ENCODE results near the gene ANKS1B.

Gene ANKS1B

GRCh38 chr12:99439399-99439798 is 545.3 kb downstream of the ANKS1B start:
- DNase-seq: no peak

GRCh38 chr12:99436584-99436983 is 548.2 kb downstream of the ANKS1B start:
- no peak for DNase-seq

GRCh38 chr12:99435095-99435791 is 549.5 kb downstream of the ANKS1B start:
- DNase-seq: no peak

GRCh38 chr12:99433155-99433554 is 551.6 kb downstream of the ANKS1B start:
- DNase-seq: no peak

GRCh38 chr12:99431203-99431602 is 553.5 kb downstream of the ANKS1B start:
- DNase-seq: no peak

- DNase-seq: no peak
Observed at GRCh38 chr12:99427104-99427503, 557.6 kb downstream of the ANKS1B start.

- no peak for DNase-seq
Observed at GRCh38 chr12:99418379-99418778, 566.4 kb downstream of the ANKS1B start.

- no peak for DNase-seq
Observed at GRCh38 chr12:99413751-99414150, 571.0 kb downstream of the ANKS1B start.

- no peak for DNase-seq
Observed at GRCh38 chr12:99393763-99394162, 591.0 kb downstream of the ANKS1B start.

- DNase-seq: no peak
Observed at GRCh38 chr12:99392091-99392850, 592.5 kb downstream of the ANKS1B start.

- no peak for DNase-seq
Observed at GRCh38 chr12:99390707-99391106, 594.0 kb downstream of the ANKS1B start.

- DNase-seq: no peak
Observed at GRCh38 chr12:99389751-99390150, 595.0 kb downstream of the ANKS1B start.

GRCh38 chr12:99388671-99389195 is 596.0 kb downstream of the ANKS1B start:
- DNase-seq: no peak

- DNase-seq: no peak
Observed at GRCh38 chr12:99387661-99388060, 597.1 kb downstream of the ANKS1B start.

GRCh38 chr12:99386907-99387306 is 597.8 kb downstream of the ANKS1B start:
- DNase-seq: no peak

- no peak for DNase-seq
Observed at GRCh38 chr12:99383258-99383657, 601.5 kb downstream of the ANKS1B start.

GRCh38 chr12:99381992-99382391 is 602.7 kb downstream of the ANKS1B start:
- DNase-seq: no peak

- DNase-seq: no peak
Observed at GRCh38 chr12:99380701-99381100, 604.0 kb downstream of the ANKS1B start.

GRCh38 chr12:99374023-99374422 is 610.7 kb downstream of the ANKS1B start:
- no peak for DNase-seq

GRCh38 chr12:99372257-99372920 is 612.3 kb downstream of the ANKS1B start:
- DNase-seq: no peak

GRCh38 chr12:99370421-99371138 is 614.2 kb downstream of the ANKS1B start:
- no peak for DNase-seq

GRCh38 chr12:99367181-99367580 is 617.6 kb downstream of the ANKS1B start:
- no peak for DNase-seq

GRCh38 chr12:99352269-99352668 is 632.5 kb downstream of the ANKS1B start:
- DNase-seq: no peak
